CD14-positive monocyte (primary cell): ENCODE data around the gene CELF2. TPM values are rescaled to one million over a fixed set of nuclear protein-coding genes. Genes with fewer than 3 reads are reported as not detected.

Source experiments
- DNase-seq, 3 donors: peaks; one replicate each; pipeline ENCODE4 v3.0.0-alpha.2; 2011 to 2022
- H2AFZ ChIP-seq: 2 replicates; pipeline ENCODE4 v1.6.0; 2012; ENCODE audit warnings: mild to moderate bottlenecking, low read depth, low read length, inconsistent platforms; ENCODE audit not compliant: insufficient read depth, poor library complexity, severe bottlenecking
- H3K27ac ChIP-seq, 2 donors: 1 replicate in 1 of 2; 2 replicates in 1 of 2; pipeline ENCODE4 v1.5.1; 2012 to 2013; ENCODE audit warnings: low read length in 2 of 2, control low read depth in 1 of 2, inconsistent platforms in 1 of 2, low read depth in 1 of 2, mild to moderate bottlenecking in 1 of 2
- H3K27me3 ChIP-seq, 2 donors: one replicate each; pipeline versions ENCODE4 v1.6.0 to v1.6.1; 2011 to 2013; ENCODE audit warnings: low read length in 2 of 2; ENCODE audit not compliant: control insufficient read depth in 2 of 2, insufficient read depth in 2 of 2
- H3K36me3 ChIP-seq, 2 donors: replicated peaks in 1 of 2; 1 replicate in 1 of 2; 2 replicates in 1 of 2; pipeline versions ENCODE4 v1.5.1 to v1.6.1; 2012 to 2013; ENCODE audit warnings: low read length in 2 of 2, control low read depth in 1 of 2, inconsistent platforms in 1 of 2, mild to moderate bottlenecking in 1 of 2; ENCODE audit not compliant: insufficient read depth in 2 of 2, control insufficient read depth in 1 of 2
- H3K4me1 ChIP-seq, 2 donors: 1 replicate in 1 of 2; 2 replicates in 1 of 2; pipeline versions ENCODE4 v1.5.1 to v1.6.1; 2012 to 2013; ENCODE audit warnings: low read length in 2 of 2, control low read depth in 1 of 2, inconsistent platforms in 1 of 2, mild to moderate bottlenecking in 1 of 2, moderate library complexity in 1 of 2; ENCODE audit not compliant: insufficient read depth in 2 of 2, control insufficient read depth in 1 of 2
- H3K4me2 ChIP-seq: replicated peaks from 2 replicates; pipeline ENCODE3; 2012; ENCODE audit warnings: low read length, moderate library complexity, mild to moderate bottlenecking; ENCODE audit not compliant: poor library complexity, severe bottlenecking; ENCODE audit errors: extremely low read depth
- H3K4me3 ChIP-seq, 3 experiments: fragments of 200-600 bp in 1 of 3; sonication (generic) in 1 of 3; replicated peaks in 1 of 3; 1 replicate in 2 of 3; 2 replicates in 1 of 3; pipeline ENCODE4 v1.5.1; 2011 to 2013; ENCODE audit warnings: low read length in 3 of 3, mild to moderate bottlenecking in 3 of 3, control low read depth in 2 of 3, low read depth in 2 of 3, inconsistent platforms in 1 of 3, moderate library complexity in 1 of 3
- H3K79me2 ChIP-seq: 2 replicates; pipeline ENCODE4 v1.6.0; 2012; ENCODE audit warnings: mild to moderate bottlenecking, control low read depth, inconsistent platforms, low read length, moderate library complexity; ENCODE audit not compliant: insufficient read depth
- H3K9ac ChIP-seq: 2 replicates; pipeline ENCODE4 v1.6.0; 2017; ENCODE audit warnings: low read length, mild to moderate bottlenecking; ENCODE audit not compliant: insufficient read depth, poor library complexity, severe bottlenecking
- H3K9me3 ChIP-seq, 2 donors: replicated peaks in 1 of 2; 1 replicate in 1 of 2; 2 replicates in 1 of 2; pipeline versions ENCODE4 v1.5.1 to v1.6.1; 2012 to 2013; ENCODE audit warnings: low read length in 2 of 2, control low read depth in 1 of 2; ENCODE audit not compliant: control insufficient read depth in 1 of 2, insufficient read depth in 1 of 2
- H4K20me1 ChIP-seq: 2 replicates; pipeline ENCODE4 v1.6.0; 2012; ENCODE audit warnings: mild to moderate bottlenecking, low read length, control low read depth, moderate library complexity; ENCODE audit not compliant: insufficient read depth
- H3K27ac Mint-ChIP-seq, 7 donors: one replicate each; pipeline ENCODE4 v1.8.0; 2020; ENCODE audit warnings: mild to moderate bottlenecking in 7 of 7, mixed read lengths in 7 of 7, moderate library complexity in 6 of 7, inconsistent platforms in 2 of 7
- H3K27me3 Mint-ChIP-seq, 3 donors: one replicate each; pipeline ENCODE4 v1.8.0; 2021 to 2022; ENCODE audit warnings: low read depth in 3 of 3, mild to moderate bottlenecking in 3 of 3, mixed read lengths in 3 of 3, moderate library complexity in 3 of 3, inconsistent platforms in 1 of 3
- H3K36me3 Mint-ChIP-seq, 2 donors: one replicate each; pipeline ENCODE4 v1.8.0; 2020; ENCODE audit warnings: mixed read lengths in 2 of 2, inconsistent platforms in 1 of 2, mild to moderate bottlenecking in 1 of 2
- H3K4me1 Mint-ChIP-seq: one replicate; pipeline ENCODE4 v1.8.0; 2020; ENCODE audit warnings: mild to moderate bottlenecking, mixed read lengths
- H3K4me3 Mint-ChIP-seq, 2 donors: one replicate each; pipeline ENCODE4 v1.8.0; 2020; ENCODE audit warnings: mild to moderate bottlenecking in 2 of 2, mixed read lengths in 2 of 2, moderate library complexity in 1 of 2
- H3K9me3 Mint-ChIP-seq, 7 donors: one replicate each; pipeline ENCODE4 v1.8.0; 2020 to 2022; ENCODE audit warnings: mixed read lengths in 7 of 7, mild to moderate bottlenecking in 6 of 7, moderate library complexity in 6 of 7, inconsistent platforms in 2 of 7
- WGBS: methylation state at CpG from one replicate; pipeline ENCODE4 v1.1.5; 2013; ENCODE audit warnings: missing lambda C conversion rate; ENCODE audit not compliant: insufficient coverage; 5-methylcytosine and 5-hydroxymethylcytosine counted together
- intact Hi-C, 2 donors: fragments of 100-400 bp; cut with micrococcal nuclease; formaldehyde crosslinking; loops; one replicate each; pipeline versions ENCODE4 v1.15.0 to v1.15.1; 2023
- polyA plus RNA-seq, 3 donors: library from polyadenylated mRNA; depleted of rRNA in 1 of 3; unstranded in 2 of 3; stranded (reverse) in 1 of 3; fragments of 300-500 nt in 2 of 3; fragments of >200 nt in 1 of 3; fragmentation: Illumina TruSeq in 2 of 3; gene quantifications; 1 replicate in 2 of 3; 2 replicates in 1 of 3; pipeline ENCODE4 v1.2.3, GENCODE V29; 2012 to 2021
- TF ChIP-seq, protein P1 (sequence below): fragments of 200-600 bp; IDR thresholded peaks from one replicate; pipeline ENCODE4 v1.8.0; 2022; ENCODE audit warnings: antibody characterized with exemption, mild to moderate bottlenecking

The CELF2 gene
- polyA plus RNA-seq, 3 donors = 53.5 to 93.3 (median 80.5) TPM

DNA sequence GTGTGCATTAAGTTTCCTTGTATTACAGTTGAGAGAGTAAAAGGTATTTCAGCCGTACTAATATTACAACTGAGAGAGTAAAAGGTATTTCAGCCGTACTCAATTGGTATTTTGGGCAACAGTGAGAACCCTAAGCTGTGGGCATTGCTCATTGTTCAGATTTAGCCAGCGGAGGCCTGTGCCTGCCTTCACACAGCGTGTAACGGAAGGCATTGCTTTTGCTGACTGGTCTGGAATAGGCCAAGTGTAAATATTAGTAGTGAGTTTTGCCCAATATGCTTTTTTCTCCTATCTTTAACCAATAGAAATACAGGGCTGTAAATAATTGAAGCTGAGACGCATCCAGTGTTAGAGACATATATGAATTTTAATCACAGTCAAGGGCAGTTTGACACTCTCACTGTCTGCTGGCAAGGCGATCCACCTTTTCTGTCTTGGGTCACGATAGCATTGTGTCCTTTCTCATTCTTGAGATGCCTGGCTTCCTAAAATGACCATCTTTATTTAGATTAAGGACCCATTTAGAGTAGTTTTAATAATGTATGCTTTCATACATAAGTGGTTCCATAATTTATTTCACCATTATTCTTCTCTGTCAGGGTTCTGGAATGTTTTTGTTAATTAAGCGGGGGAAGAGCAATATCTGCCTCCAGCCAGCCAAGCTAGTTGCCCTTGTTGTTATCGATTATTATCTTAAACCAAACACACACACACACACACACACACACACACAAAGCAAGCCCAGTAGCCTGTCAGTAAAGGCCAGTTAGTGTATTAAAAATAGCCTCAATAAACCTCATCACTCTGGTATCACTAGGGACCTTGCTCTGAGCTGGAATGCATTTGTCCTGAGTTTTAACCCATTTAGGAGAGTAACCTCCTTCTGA, 130.7 kb downstream of the CELF2 start:
- no peak overlapping the region for H2AFZ ChIP-seq
- 44% methylated on average over 2 of the region's 10 CpGs for WGBS
- H3K9me3 ChIP-seq = no peaks in the 10 kb centered on the region
- no peaks in the 10 kb centered on the region for H4K20me1 ChIP-seq
- no peaks in the 10 kb centered on the region for H3K27me3 ChIP-seq
- no peaks in the 10 kb centered on the region for H3K9me3 Mint-ChIP-seq
- H3K4me1 ChIP-seq = peaks cover 69 to 72% of the 10 kb centered on the region in 2 donors
- peak overlapping the region; percentile 66 to 86 for H3K4me3 Mint-ChIP-seq
- peaks cover 66% of the 10 kb centered on the region for H3K4me1 Mint-ChIP-seq
- intact Hi-C loops = no loop called here
- H3K79me2 ChIP-seq = peaks cover 25% of the 10 kb centered on the region
- no peak for DNase-seq
- TF ChIP-seq, protein P1, sequence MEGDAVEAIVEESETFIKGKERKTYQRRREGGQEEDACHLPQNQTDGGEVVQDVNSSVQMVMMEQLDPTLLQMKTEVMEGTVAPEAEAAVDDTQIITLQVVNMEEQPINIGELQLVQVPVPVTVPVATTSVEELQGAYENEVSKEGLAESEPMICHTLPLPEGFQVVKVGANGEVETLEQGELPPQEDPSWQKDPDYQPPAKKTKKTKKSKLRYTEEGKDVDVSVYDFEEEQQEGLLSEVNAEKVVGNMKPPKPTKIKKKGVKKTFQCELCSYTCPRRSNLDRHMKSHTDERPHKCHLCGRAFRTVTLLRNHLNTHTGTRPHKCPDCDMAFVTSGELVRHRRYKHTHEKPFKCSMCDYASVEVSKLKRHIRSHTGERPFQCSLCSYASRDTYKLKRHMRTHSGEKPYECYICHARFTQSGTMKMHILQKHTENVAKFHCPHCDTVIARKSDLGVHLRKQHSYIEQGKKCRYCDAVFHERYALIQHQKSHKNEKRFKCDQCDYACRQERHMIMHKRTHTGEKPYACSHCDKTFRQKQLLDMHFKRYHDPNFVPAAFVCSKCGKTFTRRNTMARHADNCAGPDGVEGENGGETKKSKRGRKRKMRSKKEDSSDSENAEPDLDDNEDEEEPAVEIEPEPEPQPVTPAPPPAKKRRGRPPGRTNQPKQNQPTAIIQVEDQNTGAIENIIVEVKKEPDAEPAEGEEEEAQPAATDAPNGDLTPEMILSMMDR = no peak
- H3K27ac ChIP-seq = peak overlapping the region in 1 of 2 donors; percentile 60
- no peaks in the 10 kb centered on the region for H3K36me3 ChIP-seq
- H3K9ac ChIP-seq = no peak overlapping the region
- H3K36me3 Mint-ChIP-seq = no peaks in the 10 kb centered on the region
- no peaks in the 10 kb centered on the region for H3K27me3 Mint-ChIP-seq
- peak overlapping the region; percentile 49 for H3K4me2 ChIP-seq
- peak overlapping the region in 1 of 3 experiments; percentile 61 for H3K4me3 ChIP-seq
- peak overlapping the region in 6 of 7 donors; percentile 66 to 90 (median 78) for H3K27ac Mint-ChIP-seq

DNA sequence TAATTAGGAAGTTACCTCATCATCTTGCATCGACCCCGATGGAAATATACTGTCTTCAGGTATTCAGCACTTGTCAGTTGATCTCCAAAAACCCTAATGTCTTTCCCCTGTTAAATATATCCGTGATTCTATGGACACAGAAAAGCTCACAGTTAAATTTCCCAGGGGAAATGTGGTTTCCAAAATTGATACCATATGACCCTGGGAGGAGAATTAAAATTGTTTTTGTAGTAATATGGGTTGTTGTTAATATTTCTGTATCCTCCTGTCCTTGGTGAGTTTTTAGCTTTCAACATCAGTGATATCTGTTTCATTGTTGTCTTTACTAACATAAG, 132.1 kb downstream of the CELF2 start:
- Histone ChIP-seq H3K79me2 (peaks cover 18% of the 10 kb centered on the region), H3K4me1 (peaks cover 57 to 58% of the 10 kb centered on the region in 2 donors), H2AFZ (no peak overlapping the region), H3K9ac (no peak overlapping the region), H3K9me3 (no peaks in the 10 kb centered on the region), H3K4me2 (peak overlapping the region; percentile 55), H3K27ac (peak overlapping the region in 1 of 2 donors; percentile 60), H3K27me3 (no peaks in the 10 kb centered on the region), H4K20me1 (no peaks in the 10 kb centered on the region), H3K36me3 (no peaks in the 10 kb centered on the region), H3K4me3 (peak overlapping the region in 2 of 3 experiments; percentile 49 to 61)
- Mint-ChIP-seq H3K27ac (peak overlapping the region in 5 of 7 donors; percentile 76 to 90 (median 83)), H3K9me3 (no peaks in the 10 kb centered on the region), H3K4me1 (peaks cover 59% of the 10 kb centered on the region), H3K27me3 (no peaks in the 10 kb centered on the region), H3K36me3 (no peaks in the 10 kb centered on the region), H3K4me3 (peak overlapping the region; percentile 66 to 86)
- TF ChIP-seq, protein P1 = no peak
- no peak for DNase-seq
- WGBS = no CpG with 5 or more reads among the region's 3 CpGs
- intact Hi-C loops = no loop called here
